ENCODE data around the gene SYNGR3.

- no peak for TF ChIP-seq EZH2 (IDR thresholded peaks at IDR 0.05; ENCODE audit: insufficient read depth, low read length)
- TF ChIP-seq, protein P1, sequence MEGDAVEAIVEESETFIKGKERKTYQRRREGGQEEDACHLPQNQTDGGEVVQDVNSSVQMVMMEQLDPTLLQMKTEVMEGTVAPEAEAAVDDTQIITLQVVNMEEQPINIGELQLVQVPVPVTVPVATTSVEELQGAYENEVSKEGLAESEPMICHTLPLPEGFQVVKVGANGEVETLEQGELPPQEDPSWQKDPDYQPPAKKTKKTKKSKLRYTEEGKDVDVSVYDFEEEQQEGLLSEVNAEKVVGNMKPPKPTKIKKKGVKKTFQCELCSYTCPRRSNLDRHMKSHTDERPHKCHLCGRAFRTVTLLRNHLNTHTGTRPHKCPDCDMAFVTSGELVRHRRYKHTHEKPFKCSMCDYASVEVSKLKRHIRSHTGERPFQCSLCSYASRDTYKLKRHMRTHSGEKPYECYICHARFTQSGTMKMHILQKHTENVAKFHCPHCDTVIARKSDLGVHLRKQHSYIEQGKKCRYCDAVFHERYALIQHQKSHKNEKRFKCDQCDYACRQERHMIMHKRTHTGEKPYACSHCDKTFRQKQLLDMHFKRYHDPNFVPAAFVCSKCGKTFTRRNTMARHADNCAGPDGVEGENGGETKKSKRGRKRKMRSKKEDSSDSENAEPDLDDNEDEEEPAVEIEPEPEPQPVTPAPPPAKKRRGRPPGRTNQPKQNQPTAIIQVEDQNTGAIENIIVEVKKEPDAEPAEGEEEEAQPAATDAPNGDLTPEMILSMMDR (IDR thresholded peaks at IDR 0.05; ENCODE audit: insufficient read depth, low read depth, low read length) = no peak
These were observed 45.1 kb upstream of the SYNGR3 start for GRCh38 chr16:1944612-1945199.
